Activated CD8-positive, alpha-beta T cell treated with anti-CD3 and anti-CD28 coated beads for 36 hours (primary cell): ENCODE measurements around the gene ZFP2. TPM values are rescaled to one million over a fixed set of nuclear protein-coding genes. Genes with fewer than 3 reads are reported as not detected.

Experiments used
- ATAC-seq: fragments of 200-7000 bp; cut with Tn5 transposase; one replicate; pipeline ENCODE4 v1.10.0; 2021; ENCODE audit warnings: mild to moderate bottlenecking, moderate library complexity
- CTCF ChIA-PET: fragments of 350-600 bp; sonication (Branson Sonifier 250); formaldehyde crosslinking; loops from one replicate; lab custom pipeline; 2021; ENCODE audit warnings: antibody characterized with exemption; lab: Charles Lee
- POLR2A ChIA-PET: fragments of 350-600 bp; sonication (Branson Sonifier 250); formaldehyde crosslinking; loops from one replicate; lab custom pipeline; 2021; ENCODE audit warnings: antibody characterized with exemption; lab: Charles Lee
- DNase-seq: peaks from one replicate; pipeline ENCODE4 v3.0.0-alpha.2; 2020
- H3K27ac Mint-ChIP-seq: one replicate; pipeline ENCODE4 v1.8.0; 2021; ENCODE audit warnings: mild to moderate bottlenecking, mixed read lengths
- H3K27me3 Mint-ChIP-seq: one replicate; pipeline ENCODE4 v1.8.0; 2021; ENCODE audit warnings: mixed read lengths
- H3K36me3 Mint-ChIP-seq: one replicate; pipeline ENCODE4 v1.8.0; 2021; ENCODE audit warnings: low read depth, mixed read lengths
- H3K4me1 Mint-ChIP-seq: one replicate; pipeline ENCODE4 v1.8.0; 2021; ENCODE audit warnings: low read depth, mixed read lengths
- H3K4me3 Mint-ChIP-seq: one replicate; pipeline ENCODE4 v1.8.0; 2021; ENCODE audit warnings: mild to moderate bottlenecking, moderate library complexity, mixed read lengths
- H3K9me3 Mint-ChIP-seq: one replicate; pipeline ENCODE4 v1.8.0; 2021; ENCODE audit warnings: mixed read lengths
- CTCF ChIP-seq: fragments of 200-600 bp; IDR thresholded peaks from one replicate; pipeline ENCODE4 v1.8.0; 2022; ENCODE audit warnings: antibody characterized with exemption, mild to moderate bottlenecking
- intact Hi-C: fragments of 100-400 bp; cut with micrococcal nuclease; formaldehyde crosslinking; loops from one replicate; pipeline ENCODE4 v1.10.0; 2022
- total RNA-seq, 2 experiments: library from RNA; stranded (reverse); gene quantifications; one replicate each; pipeline ENCODE4 v1.2.3, GENCODE V29; 2021

The ZFP2 gene
- total RNA-seq, 2 experiments from 2014 or later, result 0.36 to 0.69 TPM

- no peak overlapping the region for H3K4me3 Mint-ChIP-seq
- ChIA-PET POLR2A (interaction anchor here (0.6 kb wide), 1 partner anchor 78 kb away, joined by 3 read pairs; no protein-coding TSS in a partner anchor), CTCF (no interaction called here)
- H3K36me3 Mint-ChIP-seq, result peaks cover 26% of the 10 kb centered on the region
- ATAC-seq (no peak), DNase-seq (no peak)
- TF ChIP-seq CTCF, result no peak
- intact Hi-C loops, result no loop called here
- H3K27ac Mint-ChIP-seq, result no peak overlapping the region
- no peaks in the 10 kb centered on the region for H3K4me1 Mint-ChIP-seq
- peaks cover 65% of the 10 kb centered on the region for H3K9me3 Mint-ChIP-seq
- no peaks in the 10 kb centered on the region for H3K27me3 Mint-ChIP-seq
Observed at GRCh38 chr5:178965465-178966055, 69.8 kb downstream of the ZFP2 start.

DNA sequence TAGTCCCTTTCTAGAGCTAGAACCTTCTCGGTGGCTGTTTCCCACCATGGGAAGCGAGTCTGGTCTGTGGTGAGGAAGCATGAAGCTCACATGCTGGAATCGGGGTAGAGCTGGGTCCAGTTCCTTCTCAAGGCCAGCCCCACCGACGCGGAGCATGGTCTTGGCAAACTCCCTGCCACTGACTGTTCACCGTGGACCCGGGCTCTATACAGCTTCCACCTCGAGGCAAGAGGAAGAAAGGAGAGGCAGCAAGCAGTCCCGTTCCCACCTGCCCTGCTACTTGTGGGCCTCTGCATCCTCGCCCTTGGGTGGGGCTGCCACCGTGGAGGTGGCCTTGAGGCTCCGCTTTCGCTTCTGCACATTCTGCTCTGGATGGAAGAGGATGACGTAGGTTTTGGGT, 85.7 kb downstream of the ZFP2 start:
- no peak overlapping the region for H3K27ac Mint-ChIP-seq
- peaks cover 24% of the 10 kb centered on the region for H3K9me3 Mint-ChIP-seq
- intact Hi-C loops, result no loop called here
- ChIA-PET POLR2A (no interaction called here), CTCF (no interaction called here)
- ATAC-seq (no peak), DNase-seq (no peak)
- H3K36me3 Mint-ChIP-seq, result peaks cover 4% of the 10 kb centered on the region
- H3K27me3 Mint-ChIP-seq, result no peaks in the 10 kb centered on the region
- H3K4me1 Mint-ChIP-seq, result no peaks in the 10 kb centered on the region
- H3K4me3 Mint-ChIP-seq, result no peak overlapping the region
- TF ChIP-seq CTCF, result no peak

Other genes starting within 250 kb of the ZFP2 start
- gene ZNF354A, start 165.3 kb upstream of the ZFP2 start, total RNA-seq, result 10 to 100 TPM; 11.4 to 12.8 TPM
- 1 to 10 TPM; 7.1 to 8.4 TPM for gene ZNF354B, start 36.0 kb upstream of the ZFP2 start, total RNA-seq
- gene ZNF454, start 45.3 kb downstream of the ZFP2 start, total RNA-seq, result not detected
- gene GRM6, start 99.4 kb downstream of the ZFP2 start, total RNA-seq, result not detected
- gene ZNF879, start 127.9 kb downstream of the ZFP2 start, total RNA-seq, result 1 to 10 TPM; 2.3 to 2.6 TPM
- 1 to 10 TPM; 7.0 to 7.4 TPM for gene ZNF354C, start 164.5 kb downstream of the ZFP2 start, total RNA-seq